Left ventricle myocardium inferior (tissue), 1 donor: ENCODE results near the gene ABLIM2. TPM values are rescaled to one million over a fixed set of nuclear protein-coding genes. Genes with fewer than 3 reads are reported as not detected.

ENCODE experiments used
- DNase-seq: peaks from one replicate; pipeline ENCODE4 v3.0.0-alpha.2; 2020
- H3K27ac ChIP-seq: fragments of 200-600 bp; replicated peaks from 2 replicates; pipeline ENCODE4 v1.8.0; 2021
- H3K27me3 ChIP-seq: fragments of 200-600 bp; 2 replicates; pipeline ENCODE4 v1.8.0; 2021; ENCODE audit warnings: low read depth
- H3K36me3 ChIP-seq: fragments of 200-600 bp; 2 replicates; pipeline ENCODE4 v1.8.0; 2021
- H3K4me1 ChIP-seq: fragments of 200-600 bp; 2 replicates; pipeline ENCODE4 v1.8.0; 2021
- H3K4me3 ChIP-seq: fragments of 200-600 bp; 2 replicates; pipeline ENCODE4 v1.8.0; 2021; ENCODE audit warnings: mild to moderate bottlenecking, moderate library complexity
- H3K9me3 ChIP-seq: fragments of 200-600 bp; replicated peaks from 2 replicates; pipeline ENCODE4 v1.8.0; 2021
- intact Hi-C: fragments of 100-400 bp; cut with micrococcal nuclease; formaldehyde crosslinking; loops from one replicate; pipeline ENCODE4 v1.11.0; 2022
- total RNA-seq: library from RNA; stranded (reverse); fragmentation: NEBNext Ultra II Directional; extraction: Animal tissue kit (Norgen Biotek cat#: 25700); gene quantifications from one replicate; pipeline ENCODE4 v1.2.1, GENCODE V29; 2021
- TF ChIP-seq, protein P1 (sequence below): fragments of 200-600 bp; IDR thresholded peaks from 2 replicates; pipeline ENCODE4 v1.8.0; 2021; ENCODE audit warnings: antibody characterized with exemption, mild to moderate bottlenecking, borderline replicate concordance
- donor health status: DM: no; HTN: yes; CAD: no; lungs with severe emphysema.

Gene ABLIM2
- total RNA-seq, 1 donor from 2014 or later, result 43.5 TPM

DNA sequence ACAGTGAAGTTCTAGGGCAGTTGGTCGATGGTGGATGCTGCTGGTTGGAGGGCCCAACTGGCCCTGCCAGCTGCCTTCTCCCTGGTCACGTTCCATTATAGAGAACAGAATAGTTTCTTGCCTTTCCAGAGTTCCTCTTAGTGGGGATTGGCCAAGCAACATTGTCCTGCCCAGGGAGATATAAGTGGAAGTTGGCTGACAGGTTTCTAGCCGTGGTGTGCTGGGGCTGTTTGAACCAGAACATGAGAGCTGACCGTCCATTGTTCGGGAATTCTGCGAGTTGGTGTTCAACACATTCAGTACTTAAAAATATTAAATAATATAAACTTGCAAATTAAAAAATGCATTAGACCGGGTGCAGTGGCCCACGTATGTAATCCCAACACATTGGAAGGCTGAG is 215.4 kb downstream of the ABLIM2 start:
- H3K4me3 ChIP-seq, result no peak overlapping the region
- no peak overlapping the region for H3K27ac ChIP-seq
- H3K4me1 ChIP-seq, result peaks cover 18% of the 10 kb centered on the region
- TF ChIP-seq, protein P1, sequence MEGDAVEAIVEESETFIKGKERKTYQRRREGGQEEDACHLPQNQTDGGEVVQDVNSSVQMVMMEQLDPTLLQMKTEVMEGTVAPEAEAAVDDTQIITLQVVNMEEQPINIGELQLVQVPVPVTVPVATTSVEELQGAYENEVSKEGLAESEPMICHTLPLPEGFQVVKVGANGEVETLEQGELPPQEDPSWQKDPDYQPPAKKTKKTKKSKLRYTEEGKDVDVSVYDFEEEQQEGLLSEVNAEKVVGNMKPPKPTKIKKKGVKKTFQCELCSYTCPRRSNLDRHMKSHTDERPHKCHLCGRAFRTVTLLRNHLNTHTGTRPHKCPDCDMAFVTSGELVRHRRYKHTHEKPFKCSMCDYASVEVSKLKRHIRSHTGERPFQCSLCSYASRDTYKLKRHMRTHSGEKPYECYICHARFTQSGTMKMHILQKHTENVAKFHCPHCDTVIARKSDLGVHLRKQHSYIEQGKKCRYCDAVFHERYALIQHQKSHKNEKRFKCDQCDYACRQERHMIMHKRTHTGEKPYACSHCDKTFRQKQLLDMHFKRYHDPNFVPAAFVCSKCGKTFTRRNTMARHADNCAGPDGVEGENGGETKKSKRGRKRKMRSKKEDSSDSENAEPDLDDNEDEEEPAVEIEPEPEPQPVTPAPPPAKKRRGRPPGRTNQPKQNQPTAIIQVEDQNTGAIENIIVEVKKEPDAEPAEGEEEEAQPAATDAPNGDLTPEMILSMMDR, result no peak
- peaks cover 10% of the 10 kb centered on the region for H3K27me3 ChIP-seq
- no peaks in the 10 kb centered on the region for H3K36me3 ChIP-seq
- no peak for DNase-seq
- no peaks in the 10 kb centered on the region for H3K9me3 ChIP-seq
- intact Hi-C loops, result no loop called here

DNA sequence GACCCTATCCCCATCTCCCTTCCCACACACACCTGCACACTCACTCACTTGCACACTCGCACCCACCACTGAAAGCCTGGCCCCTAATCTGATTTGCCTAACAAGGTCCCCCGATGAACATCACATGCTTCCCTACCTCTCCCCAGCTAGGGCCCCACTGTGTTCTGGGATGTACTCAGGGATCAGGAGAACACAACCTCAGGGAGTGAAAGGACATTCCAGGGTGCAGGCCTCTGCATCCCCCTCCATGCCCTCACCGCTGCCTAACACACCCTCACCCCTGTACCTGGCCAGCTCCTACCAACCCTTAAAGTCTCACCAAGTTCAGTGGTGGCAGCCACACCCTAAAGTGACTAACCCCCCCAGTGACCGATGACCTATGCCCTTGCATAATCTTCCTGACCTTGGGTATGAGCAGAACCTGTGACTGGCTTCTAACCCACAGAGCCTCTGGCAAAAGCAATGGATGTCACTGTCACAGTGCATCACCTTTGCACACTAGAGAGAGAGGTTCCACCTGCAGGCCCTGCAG is 216.6 kb downstream of the ABLIM2 start:
- H3K4me1 ChIP-seq, result peaks cover 28% of the 10 kb centered on the region
- no peak overlapping the region for H3K4me3 ChIP-seq
- H3K36me3 ChIP-seq, result no peaks in the 10 kb centered on the region
- H3K9me3 ChIP-seq, result no peaks in the 10 kb centered on the region
- H3K27me3 ChIP-seq, result peaks cover 10% of the 10 kb centered on the region
- no peak overlapping the region for H3K27ac ChIP-seq
- intact Hi-C loops, result no loop called here
- TF ChIP-seq, protein P1, result no peak
- no peak for DNase-seq

DNA sequence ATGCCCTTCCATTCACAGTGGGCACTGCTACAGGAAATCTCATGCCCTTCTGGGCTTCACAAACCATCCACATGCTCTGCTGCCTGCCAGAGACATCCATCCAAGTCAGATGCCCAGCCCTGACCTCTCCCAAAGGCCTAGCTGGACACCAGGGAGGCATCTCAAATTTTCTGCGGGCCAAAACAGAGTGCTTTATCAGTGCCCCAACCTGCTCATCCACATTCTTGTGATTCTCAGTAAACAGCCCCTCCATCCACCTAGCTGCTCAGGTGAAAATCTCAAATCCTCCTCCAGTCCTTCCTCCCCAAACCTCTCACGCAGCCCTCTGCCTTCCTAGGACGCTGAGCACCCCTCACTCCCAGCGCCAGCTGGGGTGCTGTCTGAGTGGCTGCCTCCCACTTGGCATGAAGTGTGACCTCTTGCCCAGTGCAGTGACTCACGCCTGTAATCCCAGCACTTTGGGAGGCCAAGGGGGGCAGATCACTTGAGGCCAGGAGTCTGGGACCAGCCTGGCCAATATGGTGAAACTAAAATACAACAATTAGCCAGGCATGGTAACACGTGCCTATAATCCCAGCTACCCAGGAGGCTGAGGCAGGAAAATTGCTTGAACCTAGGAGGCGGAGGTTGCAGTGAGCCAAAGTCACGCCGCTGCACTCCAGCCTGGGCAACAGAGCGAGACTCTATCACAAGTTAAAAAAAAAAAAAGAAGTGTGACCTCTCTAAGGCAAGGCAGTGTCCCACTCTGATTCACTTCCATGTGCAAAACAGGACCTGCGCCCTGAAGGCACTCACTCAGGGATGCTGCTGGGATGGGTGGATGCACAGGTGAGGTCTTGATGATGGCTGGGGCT is 217.3 kb downstream of the ABLIM2 start:
- Histone ChIP-seq H3K9me3 (no peaks in the 10 kb centered on the region), H3K36me3 (no peaks in the 10 kb centered on the region), H3K27ac (no peak overlapping the region), H3K4me3 (no peak overlapping the region), H3K27me3 (peaks cover 10% of the 10 kb centered on the region), H3K4me1 (peaks cover 28% of the 10 kb centered on the region)
- DNase-seq, result no peak
- TF ChIP-seq, protein P1, result no peak
- intact Hi-C loops, result no loop called here

DNA sequence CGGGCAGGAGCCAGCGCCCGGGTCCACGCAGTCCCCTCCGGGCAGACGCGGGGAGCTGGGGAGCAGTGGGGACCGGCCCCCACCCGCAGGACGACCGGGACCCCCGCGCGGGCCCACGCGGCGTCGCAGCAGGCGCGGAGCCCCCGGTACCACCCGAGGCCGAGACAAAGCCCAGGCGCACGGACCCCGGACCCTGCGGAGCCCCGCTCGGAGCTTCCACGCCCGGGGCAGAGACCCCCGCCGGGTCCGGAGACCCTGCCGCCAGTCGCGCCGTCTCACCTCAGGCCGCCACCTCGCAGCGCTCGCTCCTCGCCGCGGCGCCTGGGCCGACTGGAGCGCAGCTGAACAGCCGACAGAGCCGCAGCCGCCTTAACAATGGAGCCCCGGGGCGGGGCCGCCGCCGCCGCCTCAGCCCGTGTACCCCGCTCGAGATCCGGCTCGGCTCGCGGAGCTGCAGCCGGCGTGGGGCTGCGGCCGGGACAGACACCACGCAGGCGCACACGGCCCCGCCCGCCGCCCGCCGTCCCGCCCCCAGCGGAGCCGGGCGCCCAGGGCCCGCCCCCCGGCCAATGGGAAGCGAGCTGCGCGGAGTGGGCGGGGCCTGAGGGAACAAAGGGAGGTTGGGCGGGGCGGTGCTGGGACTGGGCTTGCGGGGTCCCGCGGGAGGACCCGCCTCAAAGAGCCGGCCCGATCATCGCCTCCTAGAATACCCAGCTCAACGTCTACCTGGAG is 219.1 kb downstream of the ABLIM2 start, which contains the start of gene AFAP1:
TSS of gene AFAP1 (minus strand) at position 485 of the 732 bp plus-strand sequence. CDS start 67,783 bp downstream, outside the sequence.
- TF ChIP-seq, protein P1, result no peak
- Histone ChIP-seq H3K27ac (peak within 1 kb of the TSS; percentile 93), H3K36me3 (no peaks in the 10 kb centered on the region), H3K9me3 (no peaks in the 10 kb centered on the region), H3K27me3 (peaks cover 10% of the 10 kb centered on the region), H3K4me1 (peaks cover 28% of the 10 kb centered on the region), H3K4me3 (peak within 1 kb of the TSS; percentile 94)
- peak; percentile 90 for DNase-seq
- intact Hi-C loops, result no loop called here

DNA sequence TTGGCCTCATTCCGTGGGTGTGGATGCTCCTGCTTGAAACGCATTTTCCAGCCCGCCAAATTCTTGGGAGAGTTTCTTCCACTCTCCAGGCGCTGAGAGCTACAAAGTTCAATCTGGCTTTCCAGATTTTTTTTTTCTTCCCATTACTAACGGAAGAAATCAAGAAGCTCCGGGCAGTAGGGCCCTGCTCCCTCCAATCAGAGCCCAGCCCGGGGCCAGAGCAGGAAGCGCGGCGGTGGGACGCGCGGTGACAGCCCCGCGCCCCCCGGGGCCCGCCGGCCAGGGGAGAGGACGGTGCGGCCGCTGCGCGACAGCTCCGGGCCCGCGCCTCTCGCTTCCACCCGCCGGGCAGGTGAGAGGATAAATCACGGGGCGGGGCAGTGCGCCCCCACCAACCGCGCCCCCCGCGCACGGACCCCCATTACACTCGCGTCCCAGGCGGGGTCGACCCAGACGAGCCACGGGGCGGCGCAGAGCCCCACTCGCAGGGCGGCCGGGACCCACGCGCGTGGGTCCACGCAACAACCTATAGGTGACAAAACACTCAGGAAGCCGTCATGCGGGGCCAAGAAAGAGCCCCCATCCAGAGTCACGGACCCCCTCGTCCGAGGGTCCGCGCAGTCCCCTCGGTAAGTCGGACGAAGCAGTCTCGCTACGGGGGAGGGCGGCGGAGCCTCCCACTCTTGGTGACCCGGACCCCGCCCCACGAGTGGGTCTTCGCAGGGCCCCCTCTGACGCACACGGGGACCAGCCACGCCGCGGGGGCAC is 219.8 kb downstream of the ABLIM2 start:
- TF ChIP-seq, protein P1, result no peak
- Histone ChIP-seq H3K27me3 (peaks cover 10% of the 10 kb centered on the region), H3K36me3 (no peaks in the 10 kb centered on the region), H3K9me3 (peaks cover 3% of the 10 kb centered on the region), H3K4me1 (peaks cover 32% of the 10 kb centered on the region), H3K4me3 (peak overlapping the region; percentile 94), H3K27ac (peak overlapping the region; percentile 93)
- peak; percentile 39 for DNase-seq
- intact Hi-C loops, result no loop called here
